ENCODE results near the gene HESX1.

Gene HESX1

GRCh38 chr3:57155310-57155643 lies 44.5 kb downstream of the HESX1 start:
- Histone ChIP-seq H3K79me2 (ENCODE audit: insufficient read depth, low read length) (no peaks in the 10 kb centered on the region), H3K9me3 (ENCODE audit: insufficient read depth, low read length, severe bottlenecking) (no peaks in the 10 kb centered on the region), H2AFZ (ENCODE audit: low read depth, low read length) (no peak overlapping the region), H3K36me3 (ENCODE audit: insufficient read depth, low read length) (no peaks in the 10 kb centered on the region), H4K20me1 (ENCODE audit: insufficient read depth, low read length) (no peaks in the 10 kb centered on the region), H3K27me3 (ENCODE audit: insufficient read depth, low read length, poor library complexity) (peaks cover 15% of the 10 kb centered on the region), H3K9ac (ENCODE audit: low read depth, low read length) (no peak overlapping the region), H3K27ac (ENCODE audit: low read length) (no peak overlapping the region), H3K4me1 (ENCODE audit: insufficient read depth, low read length) (peaks cover 9% of the 10 kb centered on the region), H3K4me3 (ENCODE audit: low read depth in 1 of 2, low read length in 2 of 2) (no peak overlapping the region), H3K4me2 (ENCODE audit: insufficient read depth, low read length) (no peak overlapping the region)
- ATAC-seq (ENCODE audit: insufficient read depth, low read depth) (no peak), DNase-seq (no peak)
- no peak for TF ChIP-seq EZH2 (IDR thresholded peaks at IDR 0.05; ENCODE audit: borderline replicate concordance, low read depth, low read length, severe bottlenecking)
- no peak for TF ChIP-seq CTCF (IDR thresholded peaks at IDR 0.05; ENCODE audit: borderline replicate concordance, extremely low read depth, low read length, poor library complexity, severe bottlenecking)

- Histone ChIP-seq H3K4me3 (ENCODE audit: low read depth in 1 of 2, low read length in 2 of 2) (no peak overlapping the region), H3K4me2 (ENCODE audit: insufficient read depth, low read length) (no peak overlapping the region), H3K9me3 (ENCODE audit: insufficient read depth, low read length, severe bottlenecking) (no peaks in the 10 kb centered on the region), H3K36me3 (ENCODE audit: insufficient read depth, low read length) (no peaks in the 10 kb centered on the region), H3K4me1 (ENCODE audit: insufficient read depth, low read length) (peaks cover 9% of the 10 kb centered on the region), H3K79me2 (ENCODE audit: insufficient read depth, low read length) (no peaks in the 10 kb centered on the region), H3K9ac (ENCODE audit: low read depth, low read length) (no peak overlapping the region), H3K27ac (ENCODE audit: low read length) (no peak overlapping the region), H3K27me3 (ENCODE audit: insufficient read depth, low read length, poor library complexity) (peaks cover 15% of the 10 kb centered on the region), H2AFZ (ENCODE audit: low read depth, low read length) (no peak overlapping the region), H4K20me1 (ENCODE audit: insufficient read depth, low read length) (no peaks in the 10 kb centered on the region)
- TF ChIP-seq CTCF (IDR thresholded peaks at IDR 0.05; ENCODE audit: borderline replicate concordance, extremely low read depth, low read length, poor library complexity, severe bottlenecking) (no peak), EZH2 (IDR thresholded peaks at IDR 0.05; ENCODE audit: borderline replicate concordance, low read depth, low read length, severe bottlenecking) (no peak)
- no peak for ATAC-seq (ENCODE audit: insufficient read depth, low read depth)
- DNase-seq, result no peak
Observed at GRCh38 chr3:57154470-57155309, 45.1 kb downstream of the HESX1 start.

DNA sequence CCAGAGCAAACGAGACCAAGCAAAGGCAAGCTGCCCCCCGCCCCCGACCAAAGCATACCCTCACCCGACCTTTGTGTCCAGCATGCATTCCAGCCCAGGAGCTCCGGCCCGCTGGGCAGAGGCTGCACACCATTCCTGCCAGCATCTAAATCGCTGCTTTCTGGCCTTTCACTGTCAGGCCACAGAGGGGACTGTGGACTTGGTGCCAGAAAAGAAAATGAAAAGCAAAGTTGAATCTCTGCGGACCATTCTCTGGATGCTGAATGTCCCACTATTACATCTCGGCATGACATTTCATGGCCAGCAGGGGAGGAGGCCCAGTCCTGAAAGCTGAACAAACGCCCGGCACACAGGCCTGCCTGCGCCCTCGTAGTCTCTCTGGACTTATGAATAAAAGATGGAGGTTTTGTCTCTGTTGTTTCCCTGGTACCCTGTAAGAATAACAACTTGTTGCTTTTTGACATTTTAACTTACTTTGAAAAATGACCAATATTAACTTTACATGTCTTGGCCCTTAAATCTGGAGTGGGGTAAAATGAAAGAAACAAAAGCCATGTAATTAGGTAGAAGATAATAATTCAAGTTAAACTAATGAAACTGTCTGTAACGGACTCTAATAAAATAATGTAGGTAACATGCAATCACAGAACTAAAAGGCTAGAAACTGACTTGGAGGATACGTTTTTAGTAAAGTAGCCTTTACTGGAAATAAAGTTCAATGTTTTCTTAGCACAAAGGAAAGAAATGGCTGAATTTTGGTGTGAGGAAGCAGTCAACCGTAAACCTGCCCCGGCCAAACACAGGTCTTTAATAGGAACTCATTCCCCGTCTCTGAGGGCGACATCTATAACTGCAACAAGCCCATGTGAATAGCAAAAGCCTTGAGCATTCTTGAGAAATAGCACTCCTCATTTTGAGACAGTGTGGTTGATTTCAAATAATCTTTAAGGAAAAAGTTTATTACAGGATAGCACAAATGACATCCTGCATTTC lies 47.3 kb downstream of the HESX1 start:
- no peak for DNase-seq
- no peak overlapping the region for H2AFZ ChIP-seq (ENCODE audit: low read depth, low read length)
- H3K4me1 ChIP-seq (ENCODE audit: insufficient read depth, low read length), result no peaks in the 10 kb centered on the region
- TF ChIP-seq CTCF (IDR thresholded peaks at IDR 0.05; ENCODE audit: borderline replicate concordance, extremely low read depth, low read length, poor library complexity, severe bottlenecking) (no peak), EZH2 (IDR thresholded peaks at IDR 0.05; ENCODE audit: borderline replicate concordance, low read depth, low read length, severe bottlenecking) (no peak)
- no peak overlapping the region for H3K4me3 ChIP-seq (ENCODE audit: low read depth in 1 of 2, low read length in 2 of 2)
- H3K27ac ChIP-seq (ENCODE audit: low read length), result no peak overlapping the region
- no peaks in the 10 kb centered on the region for H3K9me3 ChIP-seq (ENCODE audit: insufficient read depth, low read length, severe bottlenecking)
- no peak overlapping the region for H3K9ac ChIP-seq (ENCODE audit: low read depth, low read length)
- peaks cover 8% of the 10 kb centered on the region for H3K27me3 ChIP-seq (ENCODE audit: insufficient read depth, low read length, poor library complexity)
- no peaks in the 10 kb centered on the region for H4K20me1 ChIP-seq (ENCODE audit: insufficient read depth, low read length)
- H3K36me3 ChIP-seq (ENCODE audit: insufficient read depth, low read length), result no peaks in the 10 kb centered on the region
- H3K4me2 ChIP-seq (ENCODE audit: insufficient read depth, low read length), result no peak overlapping the region
- H3K79me2 ChIP-seq (ENCODE audit: insufficient read depth, low read length), result no peaks in the 10 kb centered on the region
- ATAC-seq (ENCODE audit: insufficient read depth, low read depth), result no peak
